Measurements from ENCODE around the gene MGRN1.
"Not testable (repeated sequence)": the region's sequence is repeated elsewhere in the genome, so short reads cannot be mapped to it uniquely, and the experiment has no call there.

The MGRN1 gene

GRCh38 chr16:4647644-4647980, 23.0 kb downstream of the MGRN1 start:
- TF ChIP-seq SUZ12 (IDR thresholded peaks at IDR 0.05; ENCODE audit: extremely low read depth, insufficient read depth, insufficient read length): no peak
- no peak for TF ChIP-seq ZNF274 (IDR thresholded peaks at IDR 0.05; ENCODE audit: low read depth, low read length)
- no peak for TF ChIP-seq YY1 (IDR thresholded peaks at IDR 0.05; ENCODE audit: insufficient read depth, insufficient read length)
- no peak overlapping the region for H3K4me3 ChIP-seq (ENCODE audit: insufficient read length, low read depth)
- peaks cover 65% of the 10 kb centered on the region for H3K36me3 ChIP-seq (ENCODE audit: insufficient read depth, insufficient read length, low read length)
- H3K27me3 ChIP-seq (ENCODE audit: insufficient read depth, insufficient read length): no peaks in the 10 kb centered on the region
- peaks cover 2% of the 10 kb centered on the region for H3K4me1 ChIP-seq (ENCODE audit: insufficient read depth, insufficient read length)
- no peak for DNase-seq (ENCODE audit: low read depth, low spot score)
- no peak overlapping the region for H3K9ac ChIP-seq (ENCODE audit: insufficient read length, low read depth)
- no peaks in the 10 kb centered on the region for H3K9me3 ChIP-seq (ENCODE audit: insufficient read depth, low read length)

GRCh38 chr16:4648917-4649316, 24.3 kb downstream of the MGRN1 start:
- no peak for DNase-seq (ENCODE audit: low read depth, low spot score)
- Histone ChIP-seq H3K9me3 (ENCODE audit: insufficient read depth, low read length) (no peaks in the 10 kb centered on the region), H3K9ac (ENCODE audit: insufficient read length, low read depth) (no peak overlapping the region), H3K4me3 (ENCODE audit: insufficient read length, low read depth) (no peak overlapping the region), H3K36me3 (ENCODE audit: insufficient read depth, insufficient read length, low read length) (peaks cover 64% of the 10 kb centered on the region), H3K27me3 (ENCODE audit: insufficient read depth, insufficient read length) (no peaks in the 10 kb centered on the region), H3K4me1 (ENCODE audit: insufficient read depth, insufficient read length) (peaks cover 2% of the 10 kb centered on the region)
- TF ChIP-seq YY1 (IDR thresholded peaks at IDR 0.05; ENCODE audit: insufficient read depth, insufficient read length): no peak
- no peak for TF ChIP-seq SUZ12 (IDR thresholded peaks at IDR 0.05; ENCODE audit: extremely low read depth, insufficient read depth, insufficient read length)
- TF ChIP-seq ZNF274 (IDR thresholded peaks at IDR 0.05; ENCODE audit: low read depth, low read length): no peak

GRCh38 chr16:4649744-4650442, 25.3 kb downstream of the MGRN1 start:
- no peak for TF ChIP-seq ZNF274 (IDR thresholded peaks at IDR 0.05; ENCODE audit: low read depth, low read length)
- TF ChIP-seq SUZ12 (IDR thresholded peaks at IDR 0.05; ENCODE audit: extremely low read depth, insufficient read depth, insufficient read length): no peak
- no peak for TF ChIP-seq YY1 (IDR thresholded peaks at IDR 0.05; ENCODE audit: insufficient read depth, insufficient read length)
- peaks cover 74% of the 10 kb centered on the region for H3K36me3 ChIP-seq (ENCODE audit: insufficient read depth, insufficient read length, low read length)
- H3K9ac ChIP-seq (ENCODE audit: insufficient read length, low read depth): no peak overlapping the region
- DNase-seq (ENCODE audit: low read depth, low spot score): no peak
- H3K4me1 ChIP-seq (ENCODE audit: insufficient read depth, insufficient read length): peaks cover 3% of the 10 kb centered on the region
- H3K27me3 ChIP-seq (ENCODE audit: insufficient read depth, insufficient read length): no peaks in the 10 kb centered on the region
- H3K9me3 ChIP-seq (ENCODE audit: insufficient read depth, low read length): no peaks in the 10 kb centered on the region
- H3K4me3 ChIP-seq (ENCODE audit: insufficient read length, low read depth): no peak overlapping the region

DNA sequence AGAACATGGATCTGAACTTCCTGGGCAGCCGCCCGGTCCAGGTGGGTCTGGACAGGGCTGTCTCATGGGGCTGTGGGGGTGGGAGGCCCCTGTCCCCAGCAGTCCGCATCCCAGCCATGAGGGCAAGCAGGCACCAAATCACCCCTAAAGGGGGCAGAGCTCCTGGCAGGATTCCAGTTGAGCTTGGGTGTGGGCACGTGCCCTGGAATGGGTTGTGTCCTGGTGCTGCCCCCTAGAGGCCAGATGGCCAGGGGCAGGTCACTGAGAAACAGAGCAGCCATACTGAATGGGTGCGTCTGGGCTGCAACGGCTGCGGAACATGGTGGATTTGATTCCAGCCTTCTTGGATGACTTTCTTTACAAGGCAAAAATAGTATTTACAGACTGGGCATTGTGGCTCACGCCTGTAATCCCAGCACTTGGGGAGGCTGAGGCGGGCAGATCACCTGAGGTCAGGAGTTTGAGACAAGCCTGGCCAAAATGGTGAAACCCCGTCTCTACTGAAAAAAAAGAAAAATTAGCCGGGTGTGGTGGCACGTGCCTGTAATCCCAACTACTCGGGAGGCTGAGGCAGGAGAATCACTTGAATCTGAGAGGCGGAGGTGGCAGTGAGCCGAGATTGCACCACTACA, 25.9 kb downstream of the MGRN1 start:
- not testable (repeated sequence) for H3K4me1 ChIP-seq (ENCODE audit: insufficient read depth, insufficient read length); H3K4me3 ChIP-seq (ENCODE audit: insufficient read length, low read depth); H3K9ac ChIP-seq (ENCODE audit: insufficient read length, low read depth); H3K9me3 ChIP-seq (ENCODE audit: insufficient read depth, low read length); H3K27me3 ChIP-seq (ENCODE audit: insufficient read depth, insufficient read length)
- H3K36me3 ChIP-seq (ENCODE audit: insufficient read depth, insufficient read length, low read length): peaks cover 80% of the 10 kb centered on the region
- DNase-seq (ENCODE audit: low read depth, low spot score): peak; percentile 54

GRCh38 chr16:4651827-4652226, 27.2 kb downstream of the MGRN1 start:
- no peak overlapping the region for H3K9ac ChIP-seq (ENCODE audit: insufficient read length, low read depth)
- H3K9me3 ChIP-seq (ENCODE audit: insufficient read depth, low read length): no peaks in the 10 kb centered on the region
- H3K4me3 ChIP-seq (ENCODE audit: insufficient read length, low read depth): no peak overlapping the region
- TF ChIP-seq ZNF274 (IDR thresholded peaks at IDR 0.05; ENCODE audit: low read depth, low read length): no peak
- TF ChIP-seq YY1 (IDR thresholded peaks at IDR 0.05; ENCODE audit: insufficient read depth, insufficient read length): no peak
- TF ChIP-seq SUZ12 (IDR thresholded peaks at IDR 0.05; ENCODE audit: extremely low read depth, insufficient read depth, insufficient read length): no peak
- H3K36me3 ChIP-seq (ENCODE audit: insufficient read depth, insufficient read length, low read length): peaks cover 79% of the 10 kb centered on the region
- H3K4me1 ChIP-seq (ENCODE audit: insufficient read depth, insufficient read length): peaks cover 5% of the 10 kb centered on the region
- H3K27me3 ChIP-seq (ENCODE audit: insufficient read depth, insufficient read length): no peaks in the 10 kb centered on the region
- no peak for DNase-seq (ENCODE audit: low read depth, low spot score)

- peaks cover 79% of the 10 kb centered on the region for H3K36me3 ChIP-seq (ENCODE audit: insufficient read depth, insufficient read length, low read length)
- peaks cover 10% of the 10 kb centered on the region for H3K4me1 ChIP-seq (ENCODE audit: insufficient read depth, insufficient read length)
- no peaks in the 10 kb centered on the region for H3K9me3 ChIP-seq (ENCODE audit: insufficient read depth, low read length)
- no peaks in the 10 kb centered on the region for H3K27me3 ChIP-seq (ENCODE audit: insufficient read depth, insufficient read length)
- no peak for DNase-seq (ENCODE audit: low read depth, low spot score)
- no peak overlapping the region for H3K9ac ChIP-seq (ENCODE audit: insufficient read length, low read depth)
- no peak for TF ChIP-seq SUZ12 (IDR thresholded peaks at IDR 0.05; ENCODE audit: extremely low read depth, insufficient read depth, insufficient read length)
- TF ChIP-seq YY1 (IDR thresholded peaks at IDR 0.05; ENCODE audit: insufficient read depth, insufficient read length): no peak
- TF ChIP-seq ZNF274 (IDR thresholded peaks at IDR 0.05; ENCODE audit: low read depth, low read length): no peak
- no peak overlapping the region for H3K4me3 ChIP-seq (ENCODE audit: insufficient read length, low read depth)
Observed at GRCh38 chr16:4652561-4652960, 27.9 kb downstream of the MGRN1 start.

- no peaks in the 10 kb centered on the region for H3K27me3 ChIP-seq (ENCODE audit: insufficient read depth, insufficient read length)
- peaks cover 10% of the 10 kb centered on the region for H3K4me1 ChIP-seq (ENCODE audit: insufficient read depth, insufficient read length)
- no peak overlapping the region for H3K4me3 ChIP-seq (ENCODE audit: insufficient read length, low read depth)
- no peak for DNase-seq (ENCODE audit: low read depth, low spot score)
- no peak overlapping the region for H3K9ac ChIP-seq (ENCODE audit: insufficient read length, low read depth)
- peaks cover 83% of the 10 kb centered on the region for H3K36me3 ChIP-seq (ENCODE audit: insufficient read depth, insufficient read length, low read length)
- TF ChIP-seq YY1 (IDR thresholded peaks at IDR 0.05; ENCODE audit: insufficient read depth, insufficient read length): no peak
- TF ChIP-seq SUZ12 (IDR thresholded peaks at IDR 0.05; ENCODE audit: extremely low read depth, insufficient read depth, insufficient read length): no peak
- TF ChIP-seq ZNF274 (IDR thresholded peaks at IDR 0.05; ENCODE audit: low read depth, low read length): no peak
- H3K9me3 ChIP-seq (ENCODE audit: insufficient read depth, low read length): no peaks in the 10 kb centered on the region
Observed at GRCh38 chr16:4654011-4654963, 29.7 kb downstream of the MGRN1 start.

Data from NT2/D1 (cell line).